IPS-15b (cell line): ENCODE measurements around the gene ZNF616.
A peak's percentile ranks its signal among the peaks of the same experiment; 100 is the strongest.

Source experiments
- H3K27me3 ChIP-seq: one replicate; pipeline ENCODE4 v1.6.1; 2013; ENCODE audit warnings: low read length; ENCODE audit not compliant: control insufficient read depth, insufficient read depth
- H3K36me3 ChIP-seq: one replicate; pipeline ENCODE4 v1.6.1; 2013; ENCODE audit warnings: low read length; ENCODE audit not compliant: control insufficient read depth, insufficient read depth
- H3K4me1 ChIP-seq: one replicate; pipeline ENCODE4 v1.6.1; 2013; ENCODE audit warnings: mild to moderate bottlenecking, low read length; ENCODE audit not compliant: control insufficient read depth, insufficient read depth
- H3K4me3 ChIP-seq: one replicate; pipeline ENCODE4 v1.5.1; 2013; ENCODE audit warnings: low read depth, low read length
- H3K9ac ChIP-seq: one replicate; pipeline ENCODE4 v1.6.1; 2013; ENCODE audit warnings: low read depth, mild to moderate bottlenecking, low read length
- H3K9me3 ChIP-seq: one replicate; pipeline ENCODE4 v1.6.1; 2013; ENCODE audit warnings: mild to moderate bottlenecking, low read length; ENCODE audit not compliant: control insufficient read depth, insufficient read depth

ZNF616 gene

GRCh38 chr19:52142001-52142595, 2.4 kb upstream of the ZNF616 start:
- Histone ChIP-seq H3K27me3 (no peaks in the 10 kb centered on the region), H3K4me3 (no peak overlapping the region), H3K9me3 (no peaks in the 10 kb centered on the region), H3K36me3 (no peaks in the 10 kb centered on the region), H3K9ac (no peak overlapping the region), H3K4me1 (peaks cover 2% of the 10 kb centered on the region)

DNA sequence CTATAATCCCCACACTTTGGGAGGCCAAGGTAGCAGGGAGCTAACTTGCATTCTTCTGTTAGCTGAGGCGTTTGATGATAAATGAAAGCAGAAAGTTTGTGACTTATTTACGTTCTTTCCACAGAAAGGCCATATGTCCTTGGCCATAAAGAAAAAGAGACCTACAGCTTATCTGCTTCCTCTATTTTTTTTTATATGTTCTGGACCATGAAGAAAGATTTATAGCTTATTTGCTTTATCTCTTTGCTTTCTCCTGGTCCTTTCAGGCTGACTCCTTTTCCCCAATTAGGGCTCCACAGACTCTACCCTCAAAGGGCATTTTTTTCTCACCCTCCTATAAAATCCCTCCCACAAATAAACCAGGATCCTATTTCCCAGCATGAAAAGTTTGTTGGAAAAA, 1.5 kb upstream of the ZNF616 start:
- no peaks in the 10 kb centered on the region for H3K36me3 ChIP-seq

DNA sequence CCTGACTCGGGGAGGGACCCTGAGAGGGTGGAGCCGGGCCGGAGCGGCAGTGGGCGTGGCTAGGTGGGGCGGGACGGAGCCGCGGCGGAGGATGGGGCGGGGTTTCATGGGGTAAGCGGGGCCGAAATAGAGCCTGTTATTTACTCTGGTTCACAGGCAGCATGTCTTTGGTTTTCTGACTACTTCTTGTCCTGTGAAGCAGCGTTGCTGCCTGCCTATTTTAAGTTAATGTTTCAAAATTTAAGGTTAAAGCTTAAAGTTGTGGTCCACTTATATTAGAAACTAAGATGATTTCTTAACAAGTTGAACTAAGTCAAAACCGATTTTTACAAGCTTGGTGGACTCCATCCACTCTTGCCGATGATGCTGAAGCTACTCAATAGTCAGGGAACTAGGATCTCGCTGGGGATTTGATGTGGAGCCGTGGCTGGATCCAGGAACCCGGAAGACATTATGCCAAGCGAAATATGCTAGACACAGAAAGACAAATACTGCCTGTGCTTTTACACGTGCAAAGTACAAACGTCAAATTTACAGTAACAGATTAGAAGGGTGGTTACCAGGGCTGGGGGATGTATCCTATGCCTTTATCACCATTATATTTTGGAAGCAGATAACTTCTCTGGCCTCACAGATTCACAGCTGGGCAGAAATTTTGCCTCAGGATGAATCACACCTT, 433 bp upstream of the ZNF616 start:
- Histone ChIP-seq H3K4me3 (peak overlapping the region; percentile 5), H3K36me3 (no peaks in the 10 kb centered on the region), H3K4me1 (peaks cover 2% of the 10 kb centered on the region), H3K9ac (no peak overlapping the region), H3K27me3 (no peaks in the 10 kb centered on the region), H3K9me3 (no peaks in the 10 kb centered on the region)

More for the DNA sequence above, 1.5 kb upstream of the ZNF616 start:
- Histone ChIP-seq H3K9me3 (no peaks in the 10 kb centered on the region), H3K4me1 (peaks cover 2% of the 10 kb centered on the region), H3K4me3 (no peak overlapping the region), H3K9ac (no peak overlapping the region), H3K27me3 (no peaks in the 10 kb centered on the region)

DNA sequence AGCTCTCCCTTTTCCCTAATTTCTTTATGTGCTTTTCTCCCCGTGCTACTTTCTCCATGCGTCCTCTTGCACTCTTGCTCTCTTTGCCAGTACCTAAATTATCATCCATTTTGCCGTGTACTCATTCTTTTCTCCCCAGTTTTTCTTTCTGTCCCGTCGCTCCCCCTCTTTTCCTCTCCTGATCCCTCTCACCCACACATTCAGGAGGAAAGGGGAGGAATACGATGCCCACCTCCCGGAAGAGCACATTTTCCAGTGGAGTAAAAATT, 821 bp downstream of the ZNF616 start:
- H3K4me3 ChIP-seq: peak overlapping the region; percentile 80
- H3K9ac ChIP-seq: peak overlapping the region; percentile 57
- H3K27me3 ChIP-seq: no peaks in the 10 kb centered on the region
- H3K4me1 ChIP-seq: peaks cover 2% of the 10 kb centered on the region
- no peaks in the 10 kb centered on the region for H3K9me3 ChIP-seq
- H3K36me3 ChIP-seq: no peaks in the 10 kb centered on the region

GRCh38 chr19:52138278-52138982, 1.3 kb downstream of the ZNF616 start:
- Histone ChIP-seq H3K9ac (peak overlapping the region; percentile 57), H3K9me3 (no peaks in the 10 kb centered on the region), H3K4me1 (peaks cover 2% of the 10 kb centered on the region), H3K36me3 (no peaks in the 10 kb centered on the region), H3K4me3 (peak overlapping the region; percentile 80), H3K27me3 (no peaks in the 10 kb centered on the region)

DNA sequence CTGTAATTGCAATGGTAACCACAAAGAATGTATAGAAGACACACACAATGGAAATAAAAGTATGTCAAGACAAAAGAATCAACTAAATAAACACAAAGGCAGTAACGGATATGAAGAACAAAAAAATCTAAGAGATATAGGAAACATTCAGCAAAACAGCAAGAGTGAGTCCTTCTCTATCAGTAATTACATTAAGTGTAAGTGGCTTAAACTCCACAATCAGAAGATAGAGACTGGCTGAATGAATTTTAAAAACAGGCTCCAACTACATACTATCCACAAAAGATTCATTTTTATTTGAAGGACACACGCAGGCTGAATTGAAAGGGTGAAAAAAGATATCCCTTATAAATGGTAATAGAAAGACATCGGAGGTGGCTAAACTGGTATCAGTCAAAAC, 19.5 kb downstream of the ZNF616 start:
- peaks cover 68% of the 10 kb centered on the region for H3K9me3 ChIP-seq
- no peaks in the 10 kb centered on the region for H3K4me1 ChIP-seq
- H3K36me3 ChIP-seq: peaks cover 57% of the 10 kb centered on the region
- no peak overlapping the region for H3K4me3 ChIP-seq
- H3K27me3 ChIP-seq: no peaks in the 10 kb centered on the region
- no peak overlapping the region for H3K9ac ChIP-seq

- Histone ChIP-seq H3K4me3 (peak overlapping the region; percentile 20), H3K9me3 (peaks cover 90% of the 10 kb centered on the region), H3K36me3 (peaks cover 38% of the 10 kb centered on the region)
Observed at GRCh38 chr19:52115526-52116053, 24.1 kb downstream of the ZNF616 start.

DNA sequence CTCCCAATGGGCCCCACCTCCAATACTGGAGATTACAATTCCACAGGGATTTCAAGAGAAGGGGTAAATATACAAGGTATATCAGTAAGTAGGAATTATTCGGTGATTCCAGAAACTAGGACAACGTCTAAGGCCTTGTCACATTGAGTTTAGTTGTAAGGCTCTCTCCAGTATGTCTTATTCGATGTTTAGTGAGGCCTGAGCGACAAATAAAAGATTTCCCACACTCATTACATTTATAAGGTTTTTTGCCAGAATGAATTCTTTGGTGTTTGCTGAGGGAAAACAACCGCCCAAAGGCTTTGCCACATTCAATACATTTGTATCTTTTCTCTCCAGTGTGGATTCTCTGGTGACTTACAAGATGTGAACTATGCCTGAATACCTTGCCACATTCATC, 25.0 kb downstream of the ZNF616 start:
- Histone ChIP-seq H3K9me3 (peaks cover 85% of the 10 kb centered on the region), H3K27me3 (no peaks in the 10 kb centered on the region), H3K4me3 (no peak overlapping the region), H3K36me3 (peaks cover 38% of the 10 kb centered on the region), H3K9ac (no peak overlapping the region), H3K4me1 (no peaks in the 10 kb centered on the region)

More at GRCh38 chr19:52115526-52116053, 24.1 kb downstream of the ZNF616 start:
- Histone ChIP-seq H3K9ac (no peak overlapping the region), H3K27me3 (no peaks in the 10 kb centered on the region), H3K4me1 (no peaks in the 10 kb centered on the region)

DNA sequence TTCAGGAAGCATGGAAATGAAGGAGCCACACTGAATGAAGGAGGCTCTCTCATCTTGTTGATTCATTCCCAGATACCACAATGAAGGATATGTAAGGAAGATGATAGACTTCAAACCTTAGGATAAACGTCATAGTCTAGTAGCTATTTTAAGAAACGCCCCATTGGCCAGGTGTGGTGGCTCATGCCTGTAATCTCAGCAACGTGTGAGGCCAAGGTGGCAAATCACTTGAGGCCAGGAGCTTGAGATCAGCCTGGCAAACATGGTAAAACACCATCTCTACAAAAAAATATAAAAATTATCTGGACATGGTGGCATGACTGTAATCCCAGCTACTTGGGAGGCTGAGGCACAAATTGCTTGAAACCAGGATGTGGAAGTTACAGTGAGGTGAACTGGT, 27.1 kb downstream of the ZNF616 start:
- Histone ChIP-seq H3K4me3 (no peak overlapping the region), H3K9ac (no peak overlapping the region), H3K36me3 (peaks cover 19% of the 10 kb centered on the region), H3K27me3 (no peaks in the 10 kb centered on the region), H3K4me1 (no peaks in the 10 kb centered on the region), H3K9me3 (peaks cover 65% of the 10 kb centered on the region)

- Histone ChIP-seq H3K9me3 (peaks cover 52% of the 10 kb centered on the region), H3K4me1 (no peaks in the 10 kb centered on the region), H3K27me3 (no peaks in the 10 kb centered on the region), H3K36me3 (peaks cover 7% of the 10 kb centered on the region), H3K9ac (no peak overlapping the region), H3K4me3 (no peak overlapping the region)
Observed at GRCh38 chr19:52110780-52111179, 29.0 kb downstream of the ZNF616 start.

DNA sequence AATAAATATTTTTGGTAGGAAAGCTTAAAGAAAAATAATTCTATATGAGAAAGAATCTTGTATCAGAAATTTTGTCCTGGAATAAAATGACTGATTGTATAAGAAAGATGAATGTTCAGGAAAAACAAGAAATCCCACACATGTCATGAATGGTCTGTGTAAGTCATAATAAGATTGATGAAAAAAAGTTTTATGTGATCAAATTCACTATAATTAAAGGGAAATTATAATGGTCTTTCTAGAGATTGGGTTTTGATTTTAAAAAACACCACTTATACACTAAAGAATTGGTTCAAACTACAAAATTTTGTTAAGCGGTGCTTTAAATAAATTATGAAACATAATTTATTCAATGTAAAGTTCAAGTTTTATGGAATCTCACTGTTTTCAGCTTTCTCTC, 37.0 kb downstream of the ZNF616 start:
- Histone ChIP-seq H3K9me3 (peaks cover 9% of the 10 kb centered on the region), H3K36me3 (no peaks in the 10 kb centered on the region), H3K4me1 (no peaks in the 10 kb centered on the region), H3K9ac (no peak overlapping the region), H3K4me3 (no peak overlapping the region), H3K27me3 (no peaks in the 10 kb centered on the region)
